ENCODE measurements around the gene KLK8.

DNA sequence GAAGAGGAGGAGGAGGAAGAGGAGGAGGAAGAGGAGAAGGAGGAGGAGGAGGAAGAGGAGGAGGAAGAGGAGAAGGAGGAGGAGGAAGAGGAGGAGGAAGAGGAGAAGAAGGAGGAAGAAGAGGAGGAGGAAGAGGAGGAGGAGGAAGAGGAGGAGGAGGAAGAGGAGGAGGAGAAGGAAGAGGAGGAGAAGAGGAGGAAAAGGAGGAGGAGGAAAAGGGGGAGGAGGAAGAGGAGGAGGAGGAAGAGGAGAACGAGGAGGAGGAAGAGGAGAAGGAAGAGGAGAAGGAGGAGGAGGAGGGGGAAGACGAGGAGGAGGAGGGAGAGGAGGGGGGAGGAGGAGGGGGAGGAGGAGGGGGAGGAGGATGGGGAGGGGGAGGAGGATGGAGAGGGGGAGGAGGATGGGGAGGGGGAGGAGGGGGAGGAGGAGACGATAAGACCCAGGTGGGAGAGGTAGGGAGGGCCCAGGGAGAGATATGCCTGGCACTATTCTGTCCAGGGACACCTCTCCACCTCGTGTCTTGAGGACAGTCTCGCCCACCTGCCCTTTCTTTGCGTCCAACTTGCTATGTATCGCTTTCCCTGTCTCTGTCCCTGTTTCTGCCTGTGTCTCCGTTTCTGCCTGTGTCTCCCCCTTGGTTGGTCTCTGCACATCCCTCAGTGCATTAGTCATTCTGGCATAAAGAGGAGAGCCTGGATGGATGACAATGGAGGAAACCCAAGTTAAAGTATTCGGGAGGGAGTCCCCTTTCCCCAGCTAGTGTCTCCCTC, 41.5 kb downstream of the KLK8 start:
- TF ChIP-seq POLR2AphosphoS5 (IDR thresholded peaks at IDR 0.05; ENCODE audit: low read depth, low read length) (no peak), TEAD4 (IDR thresholded peaks at IDR 0.05; ENCODE audit: borderline replicate concordance, insufficient read depth) (no peak)

All from SK-N-SH (cell line).